ENCODE results near the gene SUPT6H. TPM values are rescaled to one million over a fixed set of nuclear protein-coding genes. Genes with fewer than 3 reads are reported as not detected.

Gene SUPT6H
- total and polyA plus RNA-seq, 5 experiments from 2014 or later = 7.4 to 105 (median 22.0) TPM

DNA sequence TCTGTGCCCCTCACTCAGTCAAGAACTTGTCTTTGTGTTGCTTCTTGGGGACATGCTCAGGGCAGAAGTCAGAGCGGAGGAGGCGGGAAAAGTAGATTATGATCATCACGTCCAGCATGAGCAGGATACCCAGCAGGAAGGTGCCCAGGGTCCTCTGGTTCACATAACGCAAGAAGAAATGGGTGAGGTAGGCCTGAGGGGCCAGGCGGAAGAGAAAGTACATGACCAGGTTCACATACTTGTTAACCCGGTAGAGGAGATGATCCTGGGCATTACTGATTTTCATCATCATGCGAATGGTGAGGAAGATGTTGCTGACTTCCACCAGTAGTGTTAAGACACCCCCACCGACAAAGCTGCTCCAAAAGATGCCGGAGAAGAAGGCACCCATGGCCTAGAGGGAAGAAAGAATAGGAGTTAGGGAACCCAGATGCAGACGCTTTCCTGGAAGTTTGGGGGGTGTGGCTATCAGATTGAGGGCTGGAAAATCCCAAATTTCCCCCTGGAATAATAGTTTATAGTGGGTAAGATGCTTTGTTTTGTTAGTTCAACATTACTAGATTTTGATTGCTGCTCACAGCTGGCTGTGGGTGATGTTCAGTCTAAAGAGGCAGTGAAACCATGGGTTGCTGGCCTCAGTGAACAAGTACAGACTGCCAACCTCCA, 62.6 kb downstream of the SUPT6H start:
- no peak for ATAC-seq
- DNase-seq = no peak
- H3K4me3 Mint-ChIP-seq = peak overlapping the region; percentile 26 to 98 (median 82)
- H3K36me3 Mint-ChIP-seq = peaks cover 9 to 57% (median 25%) of the 10 kb centered on the region in 3 donors
- H3K27ac Mint-ChIP-seq = peak overlapping the region; percentile 37 to 87 (median 80)
- no peaks in the 10 kb centered on the region for H3K27me3 Mint-ChIP-seq
- H3K9me3 Mint-ChIP-seq = no peaks in the 10 kb centered on the region
- peaks cover 23 to 81% (median 69%) of the 10 kb centered on the region in 4 donors for H3K4me1 Mint-ChIP-seq
- POLR2A ChIA-PET = interaction anchor here (0.7 to 7.5 kb wide), 4 partner anchors 13 to 227 kb away, joined by 3 to 365 read pairs (median 61); partner anchors contain the start of genes DHRS13, PHF12, PROCA1 and TRAF4

DNA sequence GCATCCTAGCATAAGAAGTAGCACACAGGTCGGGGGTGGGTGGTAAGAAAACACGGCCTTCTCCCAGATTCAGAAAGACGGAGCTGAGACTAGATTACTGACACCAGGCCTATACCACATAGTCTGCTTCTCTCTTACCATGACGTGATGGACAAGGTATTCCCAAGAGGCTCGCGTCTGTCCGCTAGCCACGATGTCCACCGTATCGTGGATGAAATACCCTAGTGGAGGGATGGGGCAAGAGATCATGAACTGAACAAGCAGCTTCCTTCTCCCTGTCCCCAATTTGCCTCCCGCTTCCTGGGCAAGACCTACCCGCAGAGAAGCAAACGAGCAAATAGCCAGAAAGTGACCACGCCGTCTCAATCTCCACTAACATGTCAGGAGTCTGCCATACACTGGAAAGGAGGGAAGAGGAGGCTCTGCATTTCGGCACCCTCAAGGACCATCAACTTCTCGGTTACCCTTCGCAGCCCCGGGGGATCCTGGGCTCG, 63.2 kb downstream of the SUPT6H start:
- H3K27ac Mint-ChIP-seq = peak overlapping the region; percentile 37 to 87 (median 80)
- H3K4me1 Mint-ChIP-seq = peaks cover 21 to 78% (median 66%) of the 10 kb centered on the region in 4 donors
- H3K9me3 Mint-ChIP-seq = no peaks in the 10 kb centered on the region
- H3K36me3 Mint-ChIP-seq = peaks cover 9 to 52% (median 21%) of the 10 kb centered on the region in 3 donors
- DNase-seq (no peak), ATAC-seq (no peak)
- POLR2A ChIA-PET = interaction anchor here (1.0 to 7.5 kb wide), 5 partner anchors 21 to 226 kb away, joined by 4 to 365 read pairs (median 20); partner anchors contain the start of genes BLTP2, DHRS13, PHF12 and SDF2
- no peaks in the 10 kb centered on the region for H3K27me3 Mint-ChIP-seq
- H3K4me3 Mint-ChIP-seq = peak overlapping the region; percentile 76 to 98 (median 82)

DNA sequence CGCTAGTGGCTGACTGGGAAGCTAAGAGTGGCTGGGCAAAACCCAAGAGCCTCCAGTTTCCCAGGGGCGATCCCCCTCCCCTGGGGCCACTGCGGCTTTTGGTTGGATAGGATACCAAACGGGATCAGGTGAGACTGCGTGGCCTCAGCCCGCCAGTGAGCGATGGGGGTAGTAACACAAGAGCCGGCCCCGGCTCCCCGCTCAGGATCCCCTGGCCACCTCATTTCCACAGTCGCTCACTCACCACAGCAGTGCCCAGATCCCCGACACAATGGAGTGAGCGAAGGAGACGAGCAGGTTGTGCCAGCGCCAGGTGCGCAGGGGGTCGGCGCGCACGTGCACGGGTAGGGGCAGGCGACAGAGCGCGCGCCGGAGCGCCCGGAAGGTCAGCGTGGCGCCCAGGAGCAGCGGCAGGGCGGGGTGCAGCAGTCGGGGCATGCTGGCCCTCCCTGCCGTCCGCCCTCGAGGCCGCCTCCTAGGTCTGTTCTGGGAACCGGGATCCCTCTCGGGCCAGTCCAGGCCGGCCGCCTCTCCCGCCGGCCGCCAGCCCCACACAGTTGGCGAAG, 63.7 kb downstream of the SUPT6H start:
- POLR2A ChIA-PET = interaction anchor here (1.0 to 7.5 kb wide), 9 partner anchors 14 to 226 kb away, joined by 3 to 365 read pairs (median 20); partner anchors contain the start of genes BLTP2, DHRS13, FLOT2 and PHF12
- Mint-ChIP-seq H3K36me3 (peaks cover 5 to 46% (median 15%) of the 10 kb centered on the region in 3 donors), H3K4me1 (peaks cover 18 to 73% (median 61%) of the 10 kb centered on the region in 4 donors), H3K9me3 (no peaks in the 10 kb centered on the region), H3K4me3 (peak overlapping the region; percentile 76 to 98 (median 82)), H3K27ac (peak overlapping the region in 8 of 10 donors; percentile 37 to 95 (median 82)), H3K27me3 (no peaks in the 10 kb centered on the region)
- peak in 3 of 10 donors; percentile 30 to 44 (median 41) for DNase-seq
- ATAC-seq = peak in 1 of 2 donors; percentile 3

DNA sequence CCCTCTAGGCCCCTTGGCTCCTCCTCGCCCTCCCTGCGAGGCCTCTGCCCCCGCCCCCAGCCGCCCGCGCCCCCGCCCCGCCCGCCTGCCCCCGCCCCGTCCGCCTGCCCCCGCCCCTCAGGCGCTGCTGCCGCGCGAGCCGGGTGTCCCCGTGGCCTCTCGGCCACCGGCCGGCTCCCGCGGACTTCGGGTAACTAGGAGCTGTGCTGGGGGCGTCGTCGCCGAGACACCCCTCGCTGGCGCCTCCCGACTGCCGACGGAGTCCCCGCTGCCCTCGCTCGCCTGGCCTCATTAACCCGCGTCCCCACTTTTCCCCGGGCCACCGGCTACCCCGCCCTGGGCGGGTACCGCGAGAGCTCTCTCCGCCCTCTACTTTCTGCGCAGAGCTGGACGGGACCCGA, 64.2 kb downstream of the SUPT6H start, which contains the start of gene TLCD1:
Gene TLCD1, minus strand, starts transcription at position 8 of the 401 bp plus-strand sequence. CDS start 136 bp downstream, outside the sequence.
- H3K9me3 Mint-ChIP-seq = no peaks in the 10 kb centered on the region
- ATAC-seq (peak; percentile 28 to 35), DNase-seq (peak in 8 of 10 donors; percentile 50 to 76 (median 56))
- H3K4me3 Mint-ChIP-seq = peak within 1 kb of the TSS; percentile 95 to 100 (median 98)
- H3K27ac Mint-ChIP-seq = peak within 1 kb of the TSS; percentile 82 to 100 (median 99)
- peaks cover 5 to 41% (median 10%) of the 10 kb centered on the region in 3 donors for H3K36me3 Mint-ChIP-seq
- peaks cover 17 to 68% (median 56%) of the 10 kb centered on the region in 4 donors for H3K4me1 Mint-ChIP-seq
- POLR2A ChIA-PET = interaction anchor here (0.6 to 7.5 kb wide), 16 partner anchors 15 to 354 kb away, joined by 3 to 365 read pairs (median 10); partner anchors contain the start of genes BLTP2, DHRS13, FLOT2 and PHF12
- no peaks in the 10 kb centered on the region for H3K27me3 Mint-ChIP-seq

DNA sequence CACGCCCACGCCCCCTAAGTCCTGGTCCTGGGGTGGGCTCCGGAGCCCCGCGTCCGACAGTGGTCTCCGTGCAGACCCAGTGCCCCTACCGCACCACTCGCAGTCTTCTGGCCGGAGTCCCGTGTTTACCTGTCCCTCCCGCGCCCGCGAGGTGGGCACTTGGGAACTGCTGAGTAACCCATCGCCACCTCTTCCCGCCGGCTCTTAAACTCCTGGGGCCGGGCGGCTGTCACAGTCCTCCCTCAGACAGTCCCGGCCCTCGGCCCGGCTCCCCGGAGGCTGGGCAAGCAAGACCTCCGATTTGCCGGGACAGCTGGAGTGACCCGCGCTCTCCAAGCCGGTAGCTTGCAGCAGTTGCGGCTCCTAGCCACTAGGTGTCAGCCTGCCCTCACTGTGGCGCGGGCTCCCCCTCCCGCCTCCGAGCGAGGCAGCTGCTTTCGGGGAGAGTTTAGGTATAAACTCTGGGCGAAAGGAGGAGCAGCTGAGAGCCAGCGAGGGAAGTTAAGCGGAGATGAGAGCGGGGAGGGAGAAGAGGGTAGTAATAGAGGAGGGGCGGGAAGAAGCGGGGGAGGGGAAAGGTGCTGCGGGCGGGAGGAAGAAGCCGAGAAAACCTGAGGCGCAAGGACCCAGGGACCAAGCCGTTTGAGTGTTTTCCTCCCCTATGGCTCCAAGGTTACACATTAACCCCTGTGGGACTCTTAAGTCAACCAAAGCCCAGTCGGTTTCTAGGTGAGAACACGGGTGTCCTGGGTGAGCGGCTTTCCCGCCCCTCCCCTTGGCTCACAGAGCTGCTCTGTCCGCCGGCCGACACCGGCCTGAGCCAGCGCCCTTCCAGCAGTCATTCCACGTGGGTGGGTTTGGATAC, 64.9 kb downstream of the SUPT6H start:
- Mint-ChIP-seq H3K4me3 (peak overlapping the region; percentile 95 to 100 (median 98)), H3K27me3 (no peaks in the 10 kb centered on the region), H3K36me3 (peaks cover 5 to 35% (median 7%) of the 10 kb centered on the region in 3 donors), H3K4me1 (peaks cover 16 to 63% (median 51%) of the 10 kb centered on the region in 4 donors), H3K27ac (peak overlapping the region; percentile 82 to 100 (median 99)), H3K9me3 (no peaks in the 10 kb centered on the region)
- ATAC-seq = peak; percentile 37 to 44
- POLR2A ChIA-PET = interaction anchor here (0.5 to 7.5 kb wide), 24 partner anchors 7 to 355 kb away, joined by 3 to 365 read pairs (median 6); partner anchors contain the start of genes BLTP2, DHRS13, FAM222B and FLOT2
- DNase-seq = peak; percentile 82 to 93 (median 88)

DNA sequence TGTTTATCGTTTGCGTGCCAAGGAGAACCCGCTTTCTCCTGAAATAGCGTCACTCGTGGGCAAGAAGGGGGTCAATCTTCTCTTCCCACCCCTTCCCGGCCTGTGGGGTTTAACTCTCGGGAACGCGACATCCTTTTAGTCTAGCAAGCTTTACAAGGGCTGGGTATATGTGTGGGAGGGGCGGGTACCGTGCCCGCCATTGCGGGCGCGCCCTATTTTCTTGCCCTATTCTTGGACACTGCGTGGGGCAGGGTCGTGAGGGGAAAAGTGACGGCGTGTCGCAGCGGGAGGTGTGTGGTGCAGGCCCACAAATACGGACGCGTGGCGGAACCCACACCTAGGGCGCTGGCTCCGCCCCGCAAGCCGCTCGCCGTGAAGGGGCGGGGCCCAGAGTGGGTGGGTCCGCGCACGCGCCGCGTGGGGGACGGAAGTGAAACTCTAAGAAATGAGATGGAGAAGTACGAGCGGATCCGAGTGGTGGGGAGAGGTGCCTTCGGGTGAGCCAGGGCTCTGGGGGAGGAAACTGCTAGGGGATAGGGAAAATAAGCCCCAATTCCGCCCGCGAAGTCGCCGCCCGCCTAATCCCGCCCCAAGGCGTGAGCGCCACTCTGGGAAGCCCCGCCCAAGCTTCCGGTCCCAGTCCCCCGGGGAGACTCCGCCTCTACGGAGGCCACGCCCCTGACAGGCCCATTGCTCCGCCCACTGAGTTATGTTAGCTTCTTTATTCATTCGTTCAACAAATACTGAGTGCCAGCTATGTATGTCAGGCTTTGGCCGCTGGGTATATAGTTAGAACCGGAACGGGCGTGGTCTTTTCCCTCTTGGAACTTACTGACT, 66.6 kb downstream of the SUPT6H start, which contains the start of gene NEK8:
Gene NEK8, plus strand, starts transcription at position 425 of the 837 bp plus-strand sequence. Its CDS starts 26 bp downstream, at position 451.
- Mint-ChIP-seq H3K27me3 (no peaks in the 10 kb centered on the region), H3K4me1 (peaks cover 18 to 48% (median 41%) of the 10 kb centered on the region in 4 donors), H3K27ac (peak within 1 kb of the TSS; percentile 96 to 100 (median 99)), H3K4me3 (peak within 1 kb of the TSS; percentile 95 to 100 (median 98)), H3K36me3 (peaks cover under 1 to 19% (median 5%) of the 10 kb centered on the region in 3 donors), H3K9me3 (no peaks in the 10 kb centered on the region)
- POLR2A ChIA-PET = interaction anchor here (0.5 to 7.5 kb wide), 21 partner anchors 9 to 889 kb away, joined by 3 to 365 read pairs (median 6); partner anchors contain the start of genes BLTP2, DHRS13, FAM222B and FLOT2
- ATAC-seq (peak; percentile 62 to 70), DNase-seq (peak; percentile 92 to 99 (median 97))

DNA sequence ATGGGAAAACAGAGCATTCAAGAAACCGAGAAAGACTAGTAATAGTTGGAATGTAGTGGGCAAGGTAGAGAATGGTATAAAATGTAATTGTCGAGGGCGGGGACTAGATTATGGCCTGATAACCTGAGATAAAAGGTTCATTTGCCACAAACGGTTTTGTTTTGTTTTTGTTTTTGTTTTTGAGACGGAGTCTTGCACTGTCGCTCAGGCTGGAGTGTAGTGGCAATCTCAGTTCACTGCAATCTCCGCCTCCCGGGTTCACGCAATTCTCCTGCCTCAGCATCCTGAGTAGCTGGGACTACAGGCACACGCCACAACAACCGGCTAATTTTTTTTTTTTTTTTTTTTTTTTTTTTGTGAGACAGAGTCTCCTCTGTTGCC, 67.9 kb downstream of the SUPT6H start:
- no peak for ATAC-seq
- Mint-ChIP-seq H3K9me3 (no peaks in the 10 kb centered on the region), H3K36me3 (peaks cover 0 to 5% (median 0%) of the 10 kb centered on the region in 3 donors), H3K27me3 (no peaks in the 10 kb centered on the region), H3K4me3 (peak overlapping the region in 1 of 10 donors; percentile 33), H3K27ac (peak overlapping the region in 3 of 10 donors; percentile 15 to 44 (median 39)), H3K4me1 (peaks cover 19 to 37% (median 36%) of the 10 kb centered on the region in 4 donors)
- DNase-seq = no peak
- POLR2A ChIA-PET = interaction anchor here (4.2 to 7.5 kb wide), 2 partner anchors 16 to 18 kb away, joined by 41 to 365 read pairs; partner anchors contain the start of genes PROCA1 and TRAF4

DNA sequence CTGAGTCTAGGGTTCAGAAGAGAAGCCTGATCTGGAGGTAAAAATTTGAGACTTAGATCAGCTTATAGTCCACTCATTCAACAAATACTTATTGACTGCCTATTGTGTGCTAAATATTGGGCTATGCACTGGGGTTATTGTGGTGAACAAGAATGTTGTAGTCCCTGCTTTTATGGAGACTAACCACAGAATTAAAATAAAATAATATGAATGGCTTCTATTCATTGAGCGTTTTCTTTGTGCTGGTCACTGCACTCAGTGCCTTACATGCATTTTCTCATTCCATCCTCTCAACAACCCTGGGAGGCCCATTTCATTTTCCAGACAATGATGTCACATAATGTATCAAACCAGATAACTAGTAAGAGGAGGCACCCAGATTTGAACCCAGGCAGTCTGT, 71.3 kb downstream of the SUPT6H start:
- H3K27ac Mint-ChIP-seq = no peak overlapping the region
- ATAC-seq (no peak), DNase-seq (no peak)
- POLR2A ChIA-PET = interaction anchor here (0.7 to 1.0 kb wide), 3 partner anchors 10 to 17 kb away, joined by 3 to 5 read pairs (median 3); no protein-coding TSS in a partner anchor
- H3K27me3 Mint-ChIP-seq = no peaks in the 10 kb centered on the region
- peaks cover 0 to under 1% (median 0%) of the 10 kb centered on the region in 3 donors for H3K36me3 Mint-ChIP-seq
- no peaks in the 10 kb centered on the region for H3K9me3 Mint-ChIP-seq
- H3K4me1 Mint-ChIP-seq = peaks cover 8 to 26% (median 16%) of the 10 kb centered on the region in 4 donors
- no peak overlapping the region for H3K4me3 Mint-ChIP-seq

DNA sequence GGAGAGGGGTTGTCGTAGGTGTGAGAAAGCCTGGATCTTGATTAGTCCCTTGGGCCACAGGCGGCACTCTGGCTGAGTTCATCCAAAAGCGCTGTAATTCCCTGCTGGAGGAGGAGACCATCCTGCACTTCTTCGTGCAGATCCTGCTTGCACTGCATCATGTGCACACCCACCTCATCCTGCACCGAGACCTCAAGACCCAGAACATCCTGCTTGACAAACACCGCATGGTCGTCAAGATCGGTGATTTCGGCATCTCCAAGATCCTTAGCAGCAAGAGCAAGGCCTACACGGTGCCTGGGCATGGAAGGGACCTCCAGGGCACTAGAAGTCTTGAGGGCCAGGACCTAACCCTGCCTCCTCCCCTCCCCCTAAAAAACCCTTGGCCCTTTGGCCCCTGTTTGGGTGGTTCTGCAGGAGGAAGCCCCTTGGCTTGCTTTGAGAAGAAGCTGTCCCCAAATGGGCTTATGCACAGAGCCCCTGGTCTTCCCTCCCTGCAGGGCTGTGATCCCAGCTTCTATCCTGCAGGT, 72.8 kb downstream of the SUPT6H start:
- ATAC-seq (peak in 1 of 2 donors; percentile 17), DNase-seq (peak in 1 of 10 donors; percentile 18)
- Mint-ChIP-seq H3K27me3 (no peaks in the 10 kb centered on the region), H3K4me3 (no peak overlapping the region), H3K27ac (peak overlapping the region in 2 of 10 donors; percentile 11 to 24), H3K9me3 (no peaks in the 10 kb centered on the region), H3K36me3 (peaks cover 0 to 2% (median 0%) of the 10 kb centered on the region in 3 donors), H3K4me1 (peaks cover 10 to 30% (median 19%) of the 10 kb centered on the region in 4 donors)
- POLR2A ChIA-PET = interaction anchor here (0.7 to 1.5 kb wide), 3 partner anchors 11 to 16 kb away, joined by 3 to 4 read pairs (median 3); partner anchors contain the start of gene RPL23A

DNA sequence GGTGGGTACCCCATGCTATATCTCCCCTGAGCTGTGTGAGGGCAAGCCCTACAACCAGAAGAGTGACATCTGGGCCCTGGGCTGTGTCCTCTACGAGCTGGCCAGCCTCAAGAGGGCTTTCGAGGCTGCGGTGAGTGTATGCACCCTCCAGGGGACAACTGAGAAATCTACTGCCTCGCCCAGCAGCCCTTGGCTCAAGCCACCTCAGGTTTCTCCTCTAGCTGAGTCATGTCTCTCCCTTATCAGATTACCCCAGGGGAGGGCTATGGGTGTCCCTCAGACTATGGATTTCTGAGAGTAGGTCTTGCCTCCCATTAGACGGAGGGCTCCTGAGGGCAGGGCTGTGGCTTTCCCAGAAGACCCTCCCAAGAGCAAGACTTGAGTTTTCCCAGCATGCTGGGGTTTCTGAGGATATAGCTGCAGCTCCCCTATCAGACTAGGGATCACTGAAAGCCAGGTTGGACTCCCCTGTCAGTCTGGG, 73.3 kb downstream of the SUPT6H start:
- no peak for DNase-seq
- Mint-ChIP-seq H3K4me3 (no peak overlapping the region), H3K36me3 (peaks cover 0 to 2% (median 0%) of the 10 kb centered on the region in 3 donors), H3K4me1 (peaks cover 10 to 29% (median 19%) of the 10 kb centered on the region in 4 donors), H3K27me3 (no peaks in the 10 kb centered on the region), H3K27ac (no peak overlapping the region), H3K9me3 (no peaks in the 10 kb centered on the region)
- POLR2A ChIA-PET = interaction anchor here (0.7 to 1.5 kb wide), 2 partner anchors 10 to 16 kb away, joined by 3 to 4 read pairs; partner anchors contain the start of gene RPL23A
- ATAC-seq = no peak

Data from naive thymus-derived CD8-positive, alpha-beta T cell (primary cell).